Measurements from ENCODE around the gene C1QTNF8. TPM values are rescaled to one million over a fixed set of nuclear protein-coding genes. Genes with fewer than 3 reads are reported as not detected.
A peak's percentile ranks its signal among the peaks of the same experiment; 100 is the strongest.

The C1QTNF8 gene, protein sequence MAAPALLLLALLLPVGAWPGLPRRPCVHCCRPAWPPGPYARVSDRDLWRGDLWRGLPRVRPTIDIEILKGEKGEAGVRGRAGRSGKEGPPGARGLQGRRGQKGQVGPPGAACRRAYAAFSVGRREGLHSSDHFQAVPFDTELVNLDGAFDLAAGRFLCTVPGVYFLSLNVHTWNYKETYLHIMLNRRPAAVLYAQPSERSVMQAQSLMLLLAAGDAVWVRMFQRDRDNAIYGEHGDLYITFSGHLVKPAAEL
- total RNA-seq (2014; rRNA removed; shearing (Covaris generic)) = not detected in 2 replicates

DNA sequence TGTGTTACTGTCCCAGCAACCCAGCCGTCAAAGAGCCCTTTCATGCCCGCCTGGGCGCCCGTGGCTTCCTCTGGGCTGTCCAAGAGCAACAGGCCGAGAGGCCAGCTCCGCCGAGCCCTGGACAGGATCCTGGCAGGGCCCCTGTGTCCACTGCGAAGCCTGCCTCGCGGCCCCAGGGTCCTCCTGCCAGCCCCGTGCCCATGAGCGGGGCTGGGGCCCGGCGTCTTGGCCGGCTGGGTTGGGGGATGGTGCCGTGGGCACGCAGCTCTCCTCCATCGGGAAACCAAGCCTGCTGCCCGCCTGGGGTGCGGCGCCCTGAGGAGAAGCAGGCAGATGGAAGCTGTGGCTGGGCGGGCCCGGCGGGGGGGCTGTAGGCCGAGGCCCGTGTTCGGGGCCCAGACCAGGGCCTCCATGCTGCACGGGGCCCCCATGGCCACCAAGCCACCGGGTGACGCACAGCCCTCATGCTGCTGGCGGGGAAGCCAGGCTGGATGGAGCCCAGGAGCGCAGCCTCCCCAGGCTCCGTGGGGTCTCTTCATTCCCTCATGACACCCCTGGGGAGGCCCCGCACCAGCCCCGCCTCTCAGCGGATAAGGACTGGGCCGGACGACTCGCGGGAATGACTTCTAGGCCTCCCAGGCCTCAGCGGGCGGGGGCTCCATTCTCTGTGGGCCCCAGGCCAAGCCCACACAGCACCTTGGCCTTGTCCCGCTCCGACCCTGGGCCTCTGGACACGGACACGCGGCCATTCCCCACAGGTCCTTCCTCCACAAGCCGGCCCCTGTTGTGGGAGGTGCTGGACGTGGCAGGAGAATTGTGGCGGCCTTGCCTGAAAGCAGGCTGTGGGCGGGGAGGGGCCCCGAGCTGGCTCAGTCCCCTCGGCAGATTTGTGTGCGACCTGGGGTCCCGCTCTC lies at the start of gene C1QTNF8:
C1QTNF8 (minus strand) TSS at position 76 of the 914 bp plus-strand sequence. CDS start 1,322 bp downstream, outside the sequence.
- no peak for DNase-seq (ENCODE audit: low read depth)

DNA sequence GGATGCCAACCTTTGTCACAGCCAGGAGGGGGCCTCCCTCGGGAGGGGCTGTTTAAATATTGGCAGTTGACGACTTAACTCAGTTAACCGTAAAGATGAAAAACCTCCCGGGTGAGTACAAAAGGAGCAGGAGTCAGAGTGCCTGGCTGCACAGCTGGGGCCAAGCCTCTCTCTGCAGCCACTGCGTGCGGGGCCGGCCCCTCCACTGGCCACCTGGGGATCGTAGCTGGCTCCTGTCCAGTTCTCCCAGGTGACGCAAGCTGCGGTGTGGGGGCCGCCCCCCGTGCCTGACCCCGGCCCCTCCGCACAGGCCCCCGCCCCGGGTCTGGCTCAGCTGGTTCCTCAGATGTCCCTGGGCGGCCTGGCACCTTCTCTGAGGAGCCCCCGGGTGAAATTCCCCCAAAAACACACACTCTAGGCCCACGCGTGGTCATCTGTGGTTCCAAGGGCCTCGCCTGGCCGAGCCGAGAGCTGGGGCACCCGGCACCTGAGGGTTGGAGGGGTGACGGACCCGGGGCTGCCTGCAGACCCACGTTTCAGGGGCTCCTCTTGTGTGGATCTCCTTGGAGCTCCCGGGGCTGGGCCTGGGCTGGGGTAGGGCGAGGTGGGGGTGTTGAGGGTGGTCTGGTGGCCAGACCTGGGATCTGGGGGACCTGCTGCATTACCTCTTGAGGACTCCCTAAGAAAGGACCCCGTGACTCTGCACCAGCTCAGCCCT lies 49.5 kb upstream of the C1QTNF8 start:
- DNase-seq (ENCODE audit: low read depth) = no peak

DNA sequence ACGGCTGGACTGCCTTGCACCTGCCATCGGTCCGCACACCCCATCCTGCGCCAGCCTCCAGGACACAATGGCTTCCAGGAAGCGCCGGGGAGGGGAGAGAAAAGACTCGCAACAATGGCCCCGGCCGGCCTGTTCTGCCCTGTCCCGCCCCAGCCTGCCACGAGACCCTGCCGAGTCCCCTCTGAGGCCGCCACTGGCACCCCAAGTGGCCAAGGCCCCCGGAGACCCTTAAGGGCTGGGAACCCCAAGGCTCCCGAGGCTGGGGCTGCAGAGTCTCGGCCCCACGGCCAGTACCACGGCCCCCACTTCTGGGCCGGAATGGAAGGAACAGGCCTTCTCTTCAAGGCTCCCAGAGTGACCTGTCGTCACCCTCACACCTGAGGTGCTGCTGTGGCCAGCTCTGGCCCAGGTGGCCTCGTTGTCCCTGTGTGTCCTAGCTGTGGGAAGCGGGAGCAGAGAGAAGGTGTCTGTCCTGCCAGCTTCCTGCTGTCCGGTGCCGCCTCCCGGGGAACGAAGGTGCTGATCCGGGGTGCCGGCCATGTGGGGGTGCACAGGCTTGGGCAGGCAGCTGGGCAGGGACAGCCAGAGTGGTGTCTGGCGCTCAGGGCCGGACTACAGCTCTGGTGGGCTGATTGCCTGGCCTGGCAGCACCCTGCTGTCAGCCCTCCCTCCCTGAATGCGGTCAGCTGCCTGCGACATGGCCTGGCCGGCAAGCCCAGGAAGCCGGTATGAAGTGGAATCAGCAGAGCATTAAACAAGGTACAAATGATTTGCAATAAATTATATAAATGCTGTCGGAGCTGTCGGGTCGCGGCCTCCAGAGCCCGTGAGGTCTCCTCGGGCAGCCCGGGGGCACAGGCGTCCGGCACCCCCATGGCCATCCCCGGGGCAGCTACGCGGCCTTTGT lies 48.7 kb upstream of the C1QTNF8 start:
- DNase-seq (ENCODE audit: low read depth) = no peak

DNA sequence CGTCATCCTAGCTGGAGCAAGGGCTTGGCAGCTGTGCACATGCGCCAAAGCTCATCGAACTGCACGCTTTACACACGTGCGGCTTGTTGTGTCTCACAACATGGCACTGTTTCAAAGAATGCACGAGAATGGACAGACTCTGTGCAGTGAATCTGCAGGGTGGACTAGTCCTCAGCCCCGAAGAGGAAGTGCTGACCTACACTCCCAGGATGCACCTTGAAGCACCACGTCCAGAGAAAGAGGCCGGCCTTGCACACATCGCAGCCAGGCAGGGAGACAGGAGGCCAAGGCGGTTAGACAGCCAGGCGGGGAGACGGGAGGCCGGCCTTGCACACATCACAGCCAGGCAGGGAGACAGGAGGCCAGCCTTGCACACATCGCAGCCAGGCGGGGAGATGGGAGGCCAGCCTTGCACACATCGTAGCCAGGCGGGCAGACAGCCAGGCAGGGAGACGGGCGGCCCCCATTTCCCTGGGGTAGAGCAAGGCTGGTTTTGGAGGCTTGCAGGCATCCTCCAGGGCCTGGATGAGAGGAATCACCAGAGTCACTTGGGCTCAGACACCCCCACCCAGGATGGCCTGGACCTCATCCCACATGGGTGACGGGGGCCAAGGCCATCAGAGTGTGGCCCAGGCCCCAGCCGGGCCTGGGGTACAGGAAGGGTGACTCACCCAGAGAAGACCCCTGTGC lies 47.9 kb upstream of the C1QTNF8 start:
- no peak for DNase-seq (ENCODE audit: low read depth)

DNA sequence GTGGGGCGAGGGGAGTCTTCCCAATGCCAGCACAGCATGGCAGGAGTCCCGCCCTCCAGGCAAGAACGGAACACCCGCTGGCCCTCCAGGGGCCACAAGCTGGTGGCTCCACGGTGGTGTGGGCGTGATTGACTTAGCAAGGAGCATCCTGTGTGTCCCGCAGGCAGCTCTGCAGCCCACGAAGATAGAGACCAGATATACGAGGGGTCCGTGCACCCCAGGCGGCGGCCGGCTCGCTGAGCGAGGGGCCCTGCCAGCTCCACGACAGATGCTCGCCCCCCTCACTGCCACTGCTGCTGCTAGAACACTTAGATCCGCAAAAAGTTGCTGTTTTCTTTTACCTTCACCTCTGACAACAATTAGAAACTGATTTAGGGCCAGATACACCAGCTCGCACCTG lies 46.9 kb upstream of the C1QTNF8 start:
- DNase-seq (ENCODE audit: low read depth) = no peak

DNA sequence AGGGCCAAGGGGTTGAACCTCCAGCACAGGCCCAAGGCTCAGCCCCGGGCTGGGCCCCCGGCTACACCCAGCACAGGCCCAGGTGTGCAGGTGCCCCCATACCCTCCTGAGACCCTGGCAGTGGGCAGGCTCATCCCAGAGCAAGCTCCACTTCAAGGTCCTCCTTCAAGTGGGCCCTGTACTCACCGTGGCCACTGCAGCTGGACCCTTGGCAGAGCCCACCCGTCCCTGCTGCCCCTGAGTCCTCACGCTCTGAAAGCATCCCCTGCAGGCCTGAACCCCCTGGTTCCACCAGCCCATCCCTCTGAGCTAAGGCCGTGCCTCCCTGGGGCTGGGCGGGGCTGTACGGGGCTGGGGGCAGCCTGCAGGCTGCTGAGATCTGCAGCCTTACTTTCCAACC lies 45.7 kb upstream of the C1QTNF8 start:
- DNase-seq (ENCODE audit: low read depth) = no peak

DNA sequence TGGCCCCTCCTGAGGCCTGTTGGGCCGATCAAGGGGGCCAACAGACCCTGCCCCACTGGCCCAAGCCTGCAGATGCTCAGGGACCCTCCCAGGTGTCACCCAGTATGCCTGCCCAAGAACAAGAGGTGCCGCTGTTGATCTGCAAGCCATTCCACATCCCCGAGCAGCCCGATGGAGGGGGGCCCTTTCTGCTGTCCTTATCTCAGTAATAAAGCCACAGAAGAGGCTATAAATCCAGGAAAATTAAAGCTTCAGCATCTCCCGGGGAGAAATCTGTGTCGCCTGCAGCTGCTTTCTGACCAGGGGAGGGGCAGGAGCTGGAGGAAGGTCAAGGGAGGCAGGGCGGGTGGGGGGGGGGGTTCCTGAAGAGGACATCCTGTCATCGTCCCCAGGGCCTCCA lies 45.1 kb upstream of the C1QTNF8 start:
- no peak for DNase-seq (ENCODE audit: low read depth)

DNA sequence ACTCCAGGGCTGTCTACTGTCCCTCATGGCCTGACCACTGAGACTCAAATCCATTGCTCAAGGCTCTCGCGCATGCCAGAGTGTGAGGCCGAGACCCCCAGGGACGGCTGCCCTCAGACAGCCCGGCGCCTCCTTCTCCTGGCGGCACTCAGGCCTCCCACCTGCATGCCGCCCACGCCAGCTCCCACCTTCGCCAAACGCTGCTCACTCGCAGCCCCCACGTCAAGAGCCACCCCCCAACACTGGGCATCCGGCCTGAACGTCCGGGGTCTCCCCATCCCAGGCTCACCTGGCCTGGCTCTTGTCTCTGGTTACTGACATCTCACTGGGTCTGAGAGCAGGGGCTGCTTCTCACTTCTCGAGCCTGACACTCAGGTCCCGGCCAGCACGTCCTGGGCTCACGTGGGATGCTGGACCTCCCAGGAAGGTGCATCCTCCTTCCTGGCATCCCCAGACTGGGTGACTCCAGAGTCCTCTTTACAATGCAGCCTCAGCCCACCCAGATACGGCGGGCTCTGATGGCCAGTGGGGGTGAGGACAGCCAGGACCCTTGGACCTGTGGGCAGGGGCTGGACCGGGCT lies 44.6 kb upstream of the C1QTNF8 start:
- no peak for DNase-seq (ENCODE audit: low read depth)

DNA sequence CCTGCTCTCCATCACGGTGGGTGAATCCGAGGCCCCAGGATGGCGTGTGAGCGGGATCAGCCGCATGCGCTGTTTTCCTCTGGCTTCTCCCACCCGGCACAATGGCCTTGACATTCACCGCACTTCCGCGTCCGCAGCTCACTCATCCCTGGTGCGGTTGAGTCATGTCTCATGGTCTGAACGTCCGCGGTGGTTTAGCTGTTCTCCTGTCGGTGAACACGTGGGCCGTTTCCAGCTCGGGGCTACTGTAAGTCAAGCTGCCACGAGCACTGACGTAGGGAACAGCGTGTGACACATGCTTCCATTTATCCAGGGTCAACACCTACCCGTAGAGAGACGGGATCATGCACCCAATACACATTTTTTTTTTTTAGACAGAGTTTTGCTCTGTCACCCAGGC lies 41.6 kb upstream of the C1QTNF8 start:
- DNase-seq (ENCODE audit: low read depth) = peak; percentile 27

DNA sequence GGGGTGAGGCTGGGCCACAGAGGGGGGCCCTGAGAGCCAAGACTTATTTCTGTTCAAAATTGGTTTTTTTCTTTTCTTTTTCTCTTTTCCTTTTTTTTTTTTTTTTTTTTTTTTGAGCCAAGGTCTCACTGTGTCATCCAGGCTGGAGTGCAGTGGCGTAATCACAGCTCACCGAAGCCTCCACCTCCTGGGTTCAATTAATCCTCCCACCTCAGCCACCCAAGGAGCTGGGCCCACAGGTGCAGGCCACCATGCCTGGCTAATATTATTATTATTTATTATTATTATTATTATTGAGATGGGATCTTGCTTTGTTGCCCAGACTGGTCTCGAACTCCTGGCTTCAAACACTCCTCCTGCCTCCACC lies 39.4 kb upstream of the C1QTNF8 start:
- DNase-seq (ENCODE audit: low read depth) = no peak

DNA sequence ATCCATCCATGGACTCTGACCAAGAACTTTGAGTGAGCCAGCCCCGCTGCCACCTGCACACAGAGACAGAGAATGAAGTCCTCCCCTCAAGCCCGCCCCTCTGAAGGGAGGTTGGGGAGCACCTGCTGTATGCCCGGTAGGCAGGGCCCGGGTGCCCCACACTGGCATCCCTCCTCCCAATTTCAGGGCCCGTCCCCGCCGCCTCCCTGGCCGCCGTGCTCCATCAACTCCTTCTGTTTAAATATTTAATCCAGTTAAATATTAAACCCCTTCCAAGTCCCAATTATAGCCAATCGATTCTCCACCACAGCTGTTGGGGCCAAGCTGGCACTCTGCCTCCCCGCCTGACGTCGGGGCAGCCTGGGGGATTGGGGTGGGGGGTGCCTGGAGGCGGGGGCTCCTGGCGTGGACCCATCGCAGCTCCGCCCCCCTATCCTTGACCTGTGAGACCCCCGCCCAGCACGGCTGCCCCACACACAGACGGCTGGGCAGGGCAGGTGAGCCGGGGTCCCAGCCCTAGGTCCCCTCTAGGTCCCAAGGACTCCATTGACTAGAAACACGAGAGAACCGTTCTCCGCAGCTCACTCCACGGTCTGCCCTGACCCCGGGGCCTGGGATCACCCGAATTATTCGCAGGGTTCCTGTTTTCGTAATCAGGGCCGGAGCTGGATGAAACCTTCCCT lies 38.9 kb upstream of the C1QTNF8 start:
- DNase-seq (ENCODE audit: low read depth) = no peak

DNA sequence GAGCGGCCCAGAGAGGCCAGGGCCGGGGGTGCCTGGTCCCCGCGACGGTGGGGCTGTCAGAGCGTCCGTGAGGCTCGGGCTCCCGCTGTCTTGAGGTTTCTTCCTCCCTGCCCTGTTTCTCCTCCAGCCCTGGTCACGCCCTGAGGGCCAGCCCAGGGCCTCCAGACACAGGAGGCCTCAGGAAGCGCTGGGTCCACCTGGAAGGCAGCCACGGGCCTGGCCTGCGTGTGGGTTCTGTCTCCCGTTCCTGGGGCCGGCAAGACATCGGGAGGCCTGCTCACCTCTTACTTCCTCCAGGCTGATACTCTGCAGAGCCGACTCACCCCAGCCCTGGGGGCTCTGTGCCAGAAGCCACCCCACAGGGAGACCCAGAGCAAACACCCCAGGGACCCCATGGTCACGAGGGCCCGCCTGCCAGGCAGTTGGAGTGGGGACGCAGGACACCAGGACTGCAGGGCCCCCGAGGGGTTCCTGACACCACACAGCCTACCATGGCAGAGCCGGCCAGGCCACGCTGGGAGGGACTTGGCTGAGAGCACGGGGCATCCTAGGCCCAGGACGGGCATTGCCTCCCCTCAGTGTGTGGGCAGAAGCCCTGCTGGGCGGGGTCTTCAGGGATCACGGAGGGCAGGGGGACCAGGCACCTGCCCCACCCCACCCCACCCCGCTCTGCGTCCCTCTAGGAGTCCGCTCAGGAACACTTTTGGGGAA lies 37.9 kb upstream of the C1QTNF8 start:
- no peak for DNase-seq (ENCODE audit: low read depth)

DNA sequence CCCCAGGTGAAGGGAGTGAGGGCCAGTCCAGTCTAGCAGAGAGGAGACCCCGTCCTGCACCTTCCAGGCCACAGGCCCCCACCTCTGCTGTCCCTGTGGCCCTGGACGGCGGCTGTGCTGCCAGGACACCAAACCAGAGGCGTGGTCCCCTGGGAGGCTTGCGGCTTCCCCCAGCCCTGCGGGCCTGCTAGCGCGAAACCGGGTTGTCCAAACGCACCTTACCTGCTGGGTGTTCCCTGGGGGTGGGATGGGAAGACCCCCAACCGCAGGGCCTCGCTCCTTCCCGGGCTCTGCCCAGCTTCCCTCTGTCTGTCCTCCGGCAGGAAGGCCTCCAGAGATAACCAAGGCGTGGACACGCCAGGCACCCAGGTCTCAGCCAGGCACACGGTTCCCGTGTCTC lies 37.2 kb upstream of the C1QTNF8 start:
- no peak for DNase-seq (ENCODE audit: low read depth)

DNA sequence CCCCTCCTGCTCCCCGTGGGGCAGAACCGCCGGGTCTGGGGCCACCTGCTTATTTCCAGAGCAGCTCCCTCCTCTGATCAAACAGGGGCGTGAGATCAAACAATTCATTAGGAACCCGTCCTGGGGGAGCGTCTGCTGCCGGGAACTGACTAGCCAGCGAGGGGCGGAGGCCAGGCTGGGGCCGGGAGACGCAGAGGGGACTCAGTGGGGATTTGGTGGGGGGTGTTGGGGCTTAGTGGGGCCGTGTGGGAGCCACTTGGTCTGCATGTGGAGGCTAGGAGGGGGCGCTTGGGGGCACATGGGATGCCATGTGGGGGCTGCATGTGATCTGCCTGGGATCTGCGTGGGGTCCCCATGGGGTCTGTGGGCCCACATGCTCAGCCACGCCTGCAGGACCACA lies 36.4 kb upstream of the C1QTNF8 start:
- no peak for DNase-seq (ENCODE audit: low read depth)

DNA sequence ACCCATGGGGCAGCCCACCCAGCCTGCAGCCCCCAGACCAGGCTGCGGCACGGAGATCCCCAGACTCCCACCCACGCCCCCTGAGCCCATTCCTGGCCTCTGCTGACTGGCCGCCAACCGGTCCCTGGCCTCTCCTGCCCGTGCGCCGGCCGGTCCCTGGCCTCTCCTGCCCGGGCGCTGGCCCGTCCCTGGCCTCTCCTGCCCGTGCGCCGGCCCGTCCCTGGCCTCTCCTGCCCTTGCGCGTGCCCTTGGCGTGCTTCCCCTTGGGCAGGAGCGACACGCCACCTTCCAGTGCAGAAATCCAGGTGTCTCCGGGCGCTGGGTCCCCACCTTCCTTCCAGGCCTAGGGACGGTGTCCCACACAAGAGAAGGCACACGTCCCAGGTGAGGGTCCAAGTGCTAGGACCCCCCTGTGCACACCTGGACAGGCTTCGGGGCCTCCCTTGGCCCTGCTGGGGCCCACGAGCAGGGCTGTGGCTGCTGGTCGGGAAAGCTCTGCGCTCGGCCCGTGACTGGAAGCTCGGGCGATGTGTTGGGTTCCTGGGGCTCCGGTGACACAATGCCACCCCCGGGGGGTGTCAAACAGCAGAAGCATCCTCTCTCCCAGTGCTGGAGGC lies 35.4 kb upstream of the C1QTNF8 start:
- no peak for DNase-seq (ENCODE audit: low read depth)

DNA sequence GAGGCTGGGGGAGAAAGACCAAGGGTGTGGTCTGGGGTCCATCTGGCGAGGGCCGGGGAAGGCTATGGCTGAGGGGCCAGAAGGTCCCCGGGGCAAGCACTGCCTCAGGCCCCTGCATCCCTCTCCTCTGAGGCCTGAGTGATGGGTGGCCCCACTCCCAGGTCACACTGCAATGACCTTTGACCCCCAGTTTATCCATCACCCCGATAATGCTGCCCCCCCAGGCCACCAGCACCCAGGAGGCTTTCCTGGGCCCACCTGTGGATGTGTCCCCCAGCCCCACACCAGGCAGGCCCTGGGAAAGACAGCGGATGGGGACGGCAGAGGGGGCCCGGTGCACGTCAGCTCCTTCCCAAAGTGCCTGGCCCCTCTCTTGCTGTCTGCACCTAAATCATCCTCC lies 34.3 kb upstream of the C1QTNF8 start:
- no peak for DNase-seq (ENCODE audit: low read depth)

DNA sequence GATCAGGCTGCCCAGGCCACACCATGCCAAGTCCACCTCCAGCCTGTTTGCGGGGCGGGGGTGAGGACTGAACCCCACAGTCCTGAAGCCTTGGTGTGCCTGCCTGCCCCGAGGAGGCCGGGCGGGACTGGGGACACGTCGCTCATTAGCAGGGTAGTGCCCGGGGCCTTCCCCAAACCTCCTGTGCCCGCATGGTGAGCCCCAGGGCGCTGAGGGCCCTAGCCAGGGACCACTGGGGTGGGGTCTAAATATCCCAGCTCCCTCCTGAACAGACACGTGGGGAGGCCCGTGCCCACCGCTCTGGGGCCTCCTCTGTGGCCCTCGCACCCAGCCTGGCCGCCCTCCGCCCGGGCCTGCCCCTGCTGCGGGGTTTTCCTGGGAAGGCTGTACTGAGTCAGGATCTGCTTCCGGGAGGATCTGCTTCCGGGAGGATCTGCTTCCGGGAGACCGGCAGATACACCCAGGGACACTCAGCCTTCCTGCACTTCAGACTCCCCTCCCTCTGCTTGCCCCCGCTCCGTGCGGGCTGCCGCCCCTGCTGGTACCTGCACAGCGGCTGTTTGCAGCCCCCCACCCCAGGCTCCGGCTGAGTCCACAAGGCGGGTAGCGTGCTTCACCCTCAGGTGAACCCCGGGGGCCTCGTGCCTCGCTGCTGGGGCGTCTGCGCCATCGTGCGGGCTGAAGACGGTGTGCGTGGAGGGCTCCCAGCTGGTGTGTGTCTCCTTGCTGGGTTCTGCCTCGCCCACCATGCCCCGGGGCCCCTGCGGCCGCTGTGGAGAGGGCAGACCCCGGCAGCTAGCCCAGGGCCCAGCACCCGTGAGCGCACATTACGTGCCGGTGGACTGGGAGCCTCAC lies 33.3 kb upstream of the C1QTNF8 start:
- DNase-seq (ENCODE audit: low read depth) = no peak
